OCI-M2 (cell line): ENCODE measurements around the gene PSMD13.

Source experiments
- DNase-seq: peaks from one replicate; lab custom pipeline; 2025; ENCODE audit not compliant: unreplicated experiment; lab: John Stamatoyannopoulos, UW

Gene PSMD13

GRCh38 chr11:270451-271318 is 33.9 kb downstream of the PSMD13 start:
- no peak for DNase-seq

DNA sequence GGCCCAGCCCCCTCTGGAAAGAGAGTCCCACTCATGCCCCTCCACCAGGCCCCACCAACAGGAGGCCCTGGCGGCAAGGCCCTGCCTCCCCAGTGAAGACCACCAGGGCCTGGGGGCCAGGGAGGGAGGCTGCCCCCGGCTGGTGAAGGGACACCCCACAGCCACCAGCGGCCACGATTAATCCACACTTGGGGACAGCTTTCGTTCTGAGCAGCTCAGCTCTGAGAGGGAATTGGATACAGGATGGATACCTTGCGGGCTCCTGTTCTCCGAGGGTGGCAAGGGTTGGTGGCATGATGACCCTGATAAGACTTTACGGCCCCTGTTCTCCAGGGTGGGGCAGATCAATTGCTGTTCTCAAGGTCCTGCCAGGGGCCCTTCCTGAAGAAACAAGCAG is 34.5 kb downstream of the PSMD13 start:
- DNase-seq: no peak

GRCh38 chr11:272195-272930 is 35.6 kb downstream of the PSMD13 start:
- no peak for DNase-seq

GRCh38 chr11:272931-273198 is 36.1 kb downstream of the PSMD13 start:
- DNase-seq: no peak

DNA sequence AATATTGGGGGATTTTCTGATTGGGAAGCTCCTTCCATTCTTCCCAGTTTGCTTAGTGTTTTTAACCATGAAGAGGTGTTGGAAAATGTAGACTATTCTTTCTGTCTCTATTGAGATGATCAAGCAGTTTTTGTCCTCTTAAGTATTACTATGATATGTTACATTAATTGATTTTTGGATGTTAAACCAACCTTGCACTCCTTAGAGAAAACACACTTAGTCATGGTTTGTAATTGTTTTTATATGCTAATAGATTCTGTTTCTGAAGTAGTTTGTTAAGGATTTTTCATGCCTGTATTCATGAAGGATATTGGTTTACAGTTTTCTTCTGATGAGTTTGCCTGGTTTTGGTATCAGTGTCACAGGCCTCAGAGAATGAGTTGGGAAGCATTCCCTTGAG is 39.4 kb downstream of the PSMD13 start:
- DNase-seq: no peak

DNA sequence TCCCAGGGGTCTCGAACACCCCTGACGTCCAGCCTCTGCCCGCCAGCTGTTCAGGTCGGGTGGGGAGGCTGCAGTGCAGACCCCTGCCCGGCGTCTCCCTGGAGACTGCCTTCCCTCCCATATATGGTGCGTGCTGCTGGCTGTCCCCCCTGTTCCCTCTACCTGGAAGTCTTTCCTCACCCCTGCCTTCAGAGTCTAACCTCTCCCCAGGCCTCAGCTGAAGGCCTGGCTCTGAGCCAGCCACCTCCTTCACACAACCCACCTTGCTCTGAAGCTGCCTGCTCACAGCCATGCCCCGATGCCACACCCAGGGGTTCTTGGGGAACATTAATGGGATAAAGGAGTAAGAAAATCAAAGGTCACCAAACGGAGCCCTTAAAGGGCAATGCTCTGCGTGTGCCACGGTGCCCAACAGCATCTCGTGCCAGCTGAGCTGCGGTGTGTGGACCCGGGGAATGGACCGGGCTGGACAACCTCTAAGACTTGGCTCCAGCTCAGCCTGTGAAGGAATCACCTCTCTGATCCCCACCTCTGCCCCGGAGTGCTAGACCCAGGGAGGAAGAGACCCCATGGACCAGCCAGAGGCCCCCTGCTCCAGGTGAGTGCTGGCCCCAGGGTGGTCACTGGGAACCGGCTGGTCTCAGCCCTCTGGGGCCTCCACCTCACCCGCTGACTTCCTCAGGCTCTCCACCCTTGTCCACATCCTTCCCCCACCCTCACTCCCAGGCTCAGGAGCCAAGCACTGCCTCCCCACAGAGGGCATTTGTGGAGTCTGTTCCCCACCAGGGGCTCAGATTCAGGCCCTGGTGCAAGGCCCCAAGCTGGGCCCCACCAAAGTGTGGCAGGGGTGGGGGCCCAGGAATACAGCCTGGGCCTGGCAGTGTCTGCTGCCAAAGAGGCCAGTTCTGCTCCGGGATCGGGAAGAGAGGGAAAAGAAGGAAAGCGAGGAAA is 41.5 kb downstream of the PSMD13 start, which contains the start of gene NLRP6:
Gene NLRP6, plus strand, starts transcription at position 407 of the 951 bp plus-strand sequence. Its CDS starts 163 bp downstream, at position 570.
- DNase-seq: no peak

- no peak for DNase-seq
Observed at GRCh38 chr11:279040-279965, 42.5 kb downstream of the PSMD13 start.

DNA sequence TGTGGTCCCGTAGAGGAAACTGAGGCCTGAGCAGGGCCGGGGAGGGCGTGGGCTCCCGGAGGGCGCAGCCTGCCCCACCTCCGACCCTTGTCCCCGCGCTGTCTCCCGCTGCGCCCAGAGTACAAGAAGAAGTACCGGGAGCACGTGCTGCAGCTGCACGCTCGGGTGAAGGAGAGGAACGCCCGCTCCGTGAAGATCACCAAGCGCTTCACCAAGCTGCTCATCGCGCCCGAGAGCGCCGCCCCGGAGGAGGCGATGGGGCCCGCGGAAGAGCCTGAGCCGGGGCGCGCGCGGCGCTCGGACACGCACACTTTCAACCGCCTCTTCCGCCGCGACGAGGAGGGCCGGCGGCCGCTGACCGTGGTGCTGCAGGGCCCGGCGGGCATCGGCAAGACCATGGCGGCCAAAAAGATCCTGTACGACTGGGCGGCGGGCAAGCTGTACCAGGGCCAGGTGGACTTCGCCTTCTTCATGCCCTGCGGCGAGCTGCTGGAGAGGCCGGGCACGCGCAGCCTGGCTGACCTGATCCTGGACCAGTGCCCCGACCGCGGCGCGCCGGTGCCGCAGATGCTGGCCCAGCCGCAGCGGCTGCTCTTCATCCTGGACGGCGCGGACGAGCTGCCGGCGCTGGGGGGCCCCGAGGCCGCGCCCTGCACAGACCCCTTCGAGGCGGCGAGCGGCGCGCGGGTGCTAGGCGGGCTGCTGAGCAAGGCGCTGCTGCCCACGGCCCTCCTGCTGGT is 43.4 kb downstream of the PSMD13 start:
- no peak for DNase-seq

DNA sequence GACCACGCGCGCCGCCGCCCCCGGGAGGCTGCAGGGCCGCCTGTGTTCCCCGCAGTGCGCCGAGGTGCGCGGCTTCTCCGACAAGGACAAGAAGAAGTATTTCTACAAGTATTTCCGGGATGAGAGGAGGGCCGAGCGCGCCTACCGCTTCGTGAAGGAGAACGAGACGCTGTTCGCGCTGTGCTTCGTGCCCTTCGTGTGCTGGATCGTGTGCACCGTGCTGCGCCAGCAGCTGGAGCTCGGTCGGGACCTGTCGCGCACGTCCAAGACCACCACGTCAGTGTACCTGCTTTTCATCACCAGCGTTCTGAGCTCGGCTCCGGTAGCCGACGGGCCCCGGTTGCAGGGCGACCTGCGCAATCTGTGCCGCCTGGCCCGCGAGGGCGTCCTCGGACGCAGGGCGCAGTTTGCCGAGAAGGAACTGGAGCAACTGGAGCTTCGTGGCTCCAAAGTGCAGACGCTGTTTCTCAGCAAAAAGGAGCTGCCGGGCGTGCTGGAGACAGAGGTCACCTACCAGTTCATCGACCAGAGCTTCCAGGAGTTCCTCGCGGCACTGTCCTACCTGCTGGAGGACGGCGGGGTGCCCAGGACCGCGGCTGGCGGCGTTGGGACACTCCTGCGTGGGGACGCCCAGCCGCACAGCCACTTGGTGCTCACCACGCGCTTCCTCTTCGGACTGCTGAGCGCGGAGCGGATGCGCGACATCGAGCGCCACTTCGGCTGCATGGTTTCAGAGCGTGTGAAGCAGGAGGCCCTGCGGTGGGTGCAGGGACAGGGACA is 44.1 kb downstream of the PSMD13 start:
- no peak for DNase-seq

DNA sequence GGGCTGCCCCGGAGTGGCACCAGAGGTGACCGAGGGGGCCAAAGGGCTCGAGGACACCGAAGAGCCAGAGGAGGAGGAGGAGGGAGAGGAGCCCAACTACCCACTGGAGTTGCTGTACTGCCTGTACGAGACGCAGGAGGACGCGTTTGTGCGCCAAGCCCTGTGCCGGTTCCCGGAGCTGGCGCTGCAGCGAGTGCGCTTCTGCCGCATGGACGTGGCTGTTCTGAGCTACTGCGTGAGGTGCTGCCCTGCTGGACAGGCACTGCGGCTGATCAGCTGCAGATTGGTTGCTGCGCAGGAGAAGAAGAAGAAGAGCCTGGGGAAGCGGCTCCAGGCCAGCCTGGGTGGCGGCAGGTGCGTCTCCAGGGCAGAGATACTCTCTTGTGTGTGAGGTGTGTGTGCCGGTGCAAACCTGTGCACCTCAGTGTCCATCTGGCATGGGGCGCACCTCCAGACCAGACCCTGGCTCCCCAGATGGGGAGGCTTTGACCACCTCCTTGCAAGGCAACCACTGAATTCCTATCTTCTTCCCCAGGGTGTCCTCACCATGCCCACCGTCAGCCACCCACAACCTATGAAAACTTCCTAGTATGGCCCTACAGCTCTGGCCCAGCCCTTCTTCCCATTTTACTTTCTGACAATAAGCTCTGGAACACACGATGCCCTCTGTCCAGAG is 44.8 kb downstream of the PSMD13 start:
- DNase-seq: no peak

DNA sequence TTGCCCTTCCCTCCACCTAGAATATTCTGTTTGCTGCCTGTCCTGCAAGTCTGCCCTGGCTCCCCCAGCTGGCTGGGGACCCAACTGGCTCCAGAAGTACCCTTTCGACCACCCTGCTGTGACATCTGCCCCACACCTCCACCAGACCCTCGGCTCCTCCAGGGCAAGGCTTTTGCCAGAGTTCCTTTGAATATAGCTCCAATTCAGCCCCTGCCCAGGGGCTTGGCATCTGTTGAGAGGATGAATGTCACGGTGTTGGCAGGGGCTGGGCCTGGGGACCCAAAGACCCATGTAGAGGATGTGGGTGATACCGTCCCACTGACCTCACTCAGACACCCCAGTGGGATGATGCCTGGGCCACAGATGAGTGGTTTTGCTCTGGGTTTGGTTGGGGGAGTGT is 45.4 kb downstream of the PSMD13 start:
- no peak for DNase-seq

DNA sequence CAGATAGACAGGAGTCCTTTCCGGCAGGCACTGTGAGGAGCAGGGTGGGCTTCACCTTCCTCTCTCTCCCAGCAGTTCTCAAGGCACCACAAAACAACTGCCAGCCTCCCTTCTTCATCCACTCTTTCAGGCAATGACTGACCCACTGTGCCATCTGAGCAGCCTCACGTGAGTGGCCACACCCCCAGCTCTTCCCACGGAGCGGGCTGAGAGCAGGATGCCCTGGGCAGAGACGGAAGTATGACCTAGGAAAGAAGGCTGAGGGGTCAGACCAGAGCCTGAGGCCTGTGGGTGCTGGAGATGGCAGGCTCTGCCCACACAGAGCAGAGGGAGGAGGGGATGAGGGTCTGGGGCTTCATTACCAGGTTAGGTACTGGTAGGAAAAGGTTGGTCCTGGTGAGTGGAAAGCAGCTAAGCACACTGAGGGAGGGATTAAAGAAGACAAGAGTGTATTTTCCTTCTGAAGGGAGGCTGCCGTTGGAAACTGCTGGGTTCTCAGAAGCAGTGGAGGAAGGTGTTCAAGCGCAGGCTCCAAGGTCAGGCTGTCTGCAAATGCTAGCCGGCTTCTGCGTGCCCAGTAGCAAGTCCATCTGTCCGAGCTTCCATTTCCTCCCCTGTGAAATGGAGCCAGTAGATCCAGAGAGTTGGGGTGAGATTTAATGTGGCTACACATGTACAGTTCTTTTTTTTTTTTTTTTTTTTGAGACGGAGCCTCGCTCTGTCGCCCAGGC is 46.0 kb downstream of the PSMD13 start:
- no peak for DNase-seq

DNA sequence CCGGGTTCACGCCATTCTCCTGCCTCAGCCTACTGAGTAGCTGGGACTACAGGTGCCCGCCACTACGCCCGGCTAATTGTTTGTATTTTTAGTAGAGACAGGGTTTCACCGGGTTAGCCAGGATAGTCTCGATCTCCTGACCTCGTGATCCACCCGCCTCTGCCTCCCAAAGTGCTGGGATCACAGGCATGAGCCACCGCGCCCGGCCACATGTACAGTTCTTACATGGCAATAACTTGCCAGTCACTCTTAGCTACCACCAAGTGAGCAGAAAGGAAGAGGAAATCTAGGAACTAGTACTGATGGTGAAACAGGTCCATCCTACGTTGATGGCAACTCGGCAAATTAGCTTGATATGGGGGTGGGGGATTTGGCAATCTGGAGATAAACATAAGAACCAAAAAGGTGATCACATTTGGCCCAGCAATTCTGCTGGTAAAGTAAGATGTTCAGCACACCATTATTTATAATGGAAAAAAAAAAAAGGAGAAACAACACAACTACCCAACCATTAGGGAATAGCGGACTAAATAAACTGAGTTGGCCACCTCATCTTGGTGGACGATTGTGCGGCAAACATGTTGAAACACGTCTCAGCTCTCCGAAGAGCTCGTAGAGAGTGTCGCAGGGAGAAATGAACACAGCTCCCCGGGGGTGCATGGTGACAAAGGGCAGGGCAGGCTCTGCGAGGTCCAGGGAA is 46.8 kb downstream of the PSMD13 start:
- DNase-seq: no peak

DNA sequence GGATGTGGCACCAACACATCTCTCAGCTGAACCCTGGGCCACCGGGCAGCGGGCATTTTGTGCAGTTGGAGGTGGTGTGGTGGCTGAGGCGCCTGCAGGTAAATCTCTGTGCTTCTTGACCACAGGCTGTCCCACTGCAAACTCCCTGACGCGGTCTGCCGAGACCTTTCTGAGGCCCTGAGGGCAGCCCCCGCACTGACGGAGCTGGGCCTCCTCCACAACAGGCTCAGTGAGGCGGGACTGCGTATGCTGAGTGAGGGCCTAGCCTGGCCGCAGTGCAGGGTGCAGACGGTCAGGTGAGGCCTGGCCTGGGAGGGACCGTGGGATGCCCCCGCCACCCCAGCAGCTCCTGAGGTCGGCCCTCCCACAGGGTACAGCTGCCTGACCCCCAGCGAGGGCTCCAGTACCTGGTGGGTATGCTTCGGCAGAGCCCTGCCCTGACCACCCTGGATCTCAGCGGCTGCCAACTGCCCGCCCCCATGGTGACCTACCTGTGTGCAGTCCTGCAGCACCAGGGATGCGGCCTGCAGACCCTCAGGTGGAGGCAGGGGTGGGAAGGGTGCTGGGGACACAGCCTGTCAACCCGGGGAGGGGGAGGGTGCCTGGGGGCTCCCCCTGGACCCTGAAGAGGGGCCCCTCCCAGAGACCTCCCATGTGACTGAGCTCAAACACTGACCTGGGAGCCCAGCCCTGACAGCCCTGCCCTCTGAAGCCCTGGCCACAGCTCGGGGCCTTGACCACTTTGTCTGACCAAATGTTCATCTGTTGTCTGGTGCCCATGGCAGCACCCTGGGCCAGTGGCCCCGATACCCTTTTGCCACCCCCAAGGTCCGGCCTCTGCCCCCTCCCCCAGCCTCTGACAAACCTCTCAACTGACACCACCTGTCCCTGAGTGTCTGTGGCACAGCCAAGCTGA is 47.6 kb downstream of the PSMD13 start:
- DNase-seq: no peak

DNA sequence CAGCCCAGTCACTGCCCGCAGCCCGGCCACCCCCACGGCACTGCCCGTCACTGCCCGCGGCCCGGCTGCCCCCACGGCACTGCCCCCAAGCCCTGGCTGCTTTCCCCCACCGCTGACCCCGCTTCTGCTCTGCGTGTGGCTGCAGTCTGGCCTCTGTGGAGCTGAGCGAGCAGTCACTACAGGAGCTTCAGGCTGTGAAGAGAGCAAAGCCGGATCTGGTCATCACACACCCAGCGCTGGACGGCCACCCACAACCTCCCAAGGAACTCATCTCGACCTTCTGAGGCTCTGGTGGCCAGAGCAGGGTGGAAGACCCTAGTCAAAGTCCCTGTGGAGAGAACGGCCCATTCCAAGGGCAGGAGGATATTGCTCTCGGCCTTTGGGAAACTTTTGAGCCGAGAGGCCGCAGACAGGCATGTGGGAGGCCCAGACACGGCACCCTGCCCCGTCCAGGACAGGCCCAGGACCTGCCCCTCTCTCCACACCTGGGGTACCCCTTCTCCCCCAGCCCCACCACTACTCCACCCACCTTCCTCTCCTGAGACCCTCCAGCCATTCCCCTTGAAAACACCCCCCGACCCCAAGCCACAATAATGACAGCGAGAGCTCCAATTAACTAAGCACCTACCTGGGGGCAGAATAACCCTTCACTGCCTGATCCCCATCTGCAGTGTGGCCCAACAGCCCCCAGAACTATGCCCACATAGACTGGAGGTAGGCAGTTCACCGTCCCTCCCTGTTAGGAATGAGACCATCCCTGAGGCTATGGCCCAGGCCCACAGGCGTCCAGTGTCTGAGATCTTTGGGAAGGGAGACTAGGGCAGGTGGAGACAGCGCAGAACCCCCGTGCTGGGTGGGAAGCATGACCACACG is 48.5 kb downstream of the PSMD13 start:
- no peak for DNase-seq
